Measurements from ENCODE around the gene IL23R.

GRCh38 chr1:67194209-67194863 lies 28.1 kb downstream of the IL23R start:
- TF ChIP-seq CTCF (IDR thresholded peaks at IDR 0.05; ENCODE audit: borderline replicate concordance, extremely low read depth, low read length, poor library complexity, severe bottlenecking): no peak
- TF ChIP-seq EZH2 (IDR thresholded peaks at IDR 0.05; ENCODE audit: borderline replicate concordance, low read depth, low read length, severe bottlenecking): no peak
